ENCODE measurements around the gene ARHGAP6. TPM values are rescaled to one million over a fixed set of nuclear protein-coding genes. Genes with fewer than 3 reads are reported as not detected.
"Not testable (repeated sequence)": the region's sequence is repeated elsewhere in the genome, so short reads cannot be mapped to it uniquely, and the experiment has no call there.

ARHGAP6 gene
- total RNA-seq, 4 donors from 2014 or later: 17.2 to 47.0 (median 21.6) TPM

DNA sequence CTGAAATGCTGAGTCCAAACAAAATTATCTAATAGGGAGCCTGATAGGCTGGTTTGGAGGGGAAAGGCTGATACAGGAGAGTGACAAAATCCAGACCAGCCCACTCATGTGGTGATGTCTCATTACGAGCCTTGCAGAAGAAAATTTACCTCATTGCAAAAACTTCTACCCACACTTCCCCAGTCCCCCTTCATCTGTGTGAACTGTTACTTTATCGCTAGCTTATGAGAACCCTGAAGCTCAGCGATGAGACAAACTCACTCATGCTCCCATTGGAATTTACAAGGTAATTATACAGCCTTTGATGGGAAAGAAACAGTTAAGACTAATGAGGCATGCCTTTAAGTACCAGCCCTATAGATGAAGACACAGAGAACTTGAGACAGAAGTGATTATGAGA, 76.1 kb downstream of the ARHGAP6 start:
- Histone ChIP-seq H3K27me3 (no peaks in the 10 kb centered on the region), H3K36me3 (no peaks in the 10 kb centered on the region), H3K4me1 (no peaks in the 10 kb centered on the region), H3K4me3 (no peak overlapping the region), H3K27ac (peak overlapping the region; percentile 59 to 63), H3K9me3 (no peaks in the 10 kb centered on the region)
- peak in 1 of 2 donors; percentile 56 for DNase-seq
- no peak for TF ChIP-seq POLR2A (IDR thresholded peaks at IDR 0.05)
- TF ChIP-seq, protein P1, sequence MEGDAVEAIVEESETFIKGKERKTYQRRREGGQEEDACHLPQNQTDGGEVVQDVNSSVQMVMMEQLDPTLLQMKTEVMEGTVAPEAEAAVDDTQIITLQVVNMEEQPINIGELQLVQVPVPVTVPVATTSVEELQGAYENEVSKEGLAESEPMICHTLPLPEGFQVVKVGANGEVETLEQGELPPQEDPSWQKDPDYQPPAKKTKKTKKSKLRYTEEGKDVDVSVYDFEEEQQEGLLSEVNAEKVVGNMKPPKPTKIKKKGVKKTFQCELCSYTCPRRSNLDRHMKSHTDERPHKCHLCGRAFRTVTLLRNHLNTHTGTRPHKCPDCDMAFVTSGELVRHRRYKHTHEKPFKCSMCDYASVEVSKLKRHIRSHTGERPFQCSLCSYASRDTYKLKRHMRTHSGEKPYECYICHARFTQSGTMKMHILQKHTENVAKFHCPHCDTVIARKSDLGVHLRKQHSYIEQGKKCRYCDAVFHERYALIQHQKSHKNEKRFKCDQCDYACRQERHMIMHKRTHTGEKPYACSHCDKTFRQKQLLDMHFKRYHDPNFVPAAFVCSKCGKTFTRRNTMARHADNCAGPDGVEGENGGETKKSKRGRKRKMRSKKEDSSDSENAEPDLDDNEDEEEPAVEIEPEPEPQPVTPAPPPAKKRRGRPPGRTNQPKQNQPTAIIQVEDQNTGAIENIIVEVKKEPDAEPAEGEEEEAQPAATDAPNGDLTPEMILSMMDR (IDR thresholded peaks at IDR 0.05): no peak
- intact Hi-C loops (cut with DNase I; ENCODE audit: low total_unique reads): no loop called here

DNA sequence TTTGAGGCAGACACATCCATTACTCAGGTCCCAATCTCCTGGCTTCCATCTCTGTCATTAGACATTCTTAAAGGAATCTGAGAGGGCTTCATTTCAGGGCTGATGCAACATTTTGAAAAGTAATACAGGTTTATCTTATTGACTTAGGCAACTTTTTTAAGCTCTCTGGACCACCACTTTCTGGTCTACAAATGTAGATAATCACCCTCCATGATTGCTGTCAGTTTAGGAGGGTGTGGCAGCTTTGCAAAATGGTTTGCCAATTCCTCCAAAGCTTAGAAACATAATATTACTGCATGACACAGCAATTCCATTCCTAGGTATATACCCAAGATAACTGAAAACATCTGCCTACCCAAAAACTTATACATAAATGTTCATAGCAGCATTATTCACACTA, 77.6 kb downstream of the ARHGAP6 start:
- Histone ChIP-seq H3K9me3 (no peaks in the 10 kb centered on the region), H3K27me3 (no peaks in the 10 kb centered on the region), H3K4me3 (no peak overlapping the region), H3K36me3 (no peaks in the 10 kb centered on the region), H3K4me1 (no peaks in the 10 kb centered on the region), H3K27ac (no peak overlapping the region)
- TF ChIP-seq POLR2A (IDR thresholded peaks at IDR 0.05): no peak
- intact Hi-C loops (cut with DNase I; ENCODE audit: low total_unique reads): no loop called here
- DNase-seq: no peak

DNA sequence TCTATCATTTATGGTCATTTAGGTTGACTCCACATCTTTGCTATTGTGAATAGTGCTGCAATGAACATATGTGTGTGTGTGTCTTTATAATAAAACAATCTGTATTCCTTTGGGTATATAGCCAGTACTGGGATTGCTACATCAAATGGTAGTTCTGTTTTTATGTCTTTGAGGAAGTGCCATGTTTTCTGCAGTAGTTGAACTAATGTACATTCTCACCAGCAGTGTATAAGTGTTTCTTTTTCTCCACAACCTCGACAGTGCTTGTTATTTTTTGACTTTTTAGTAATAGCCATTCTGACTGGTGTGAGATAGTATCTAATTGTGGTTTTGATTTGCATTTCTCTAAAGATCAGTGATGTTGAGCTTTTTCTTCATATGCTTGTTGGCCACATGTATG, 80.5 kb downstream of the ARHGAP6 start:
- H3K27ac ChIP-seq: no peak overlapping the region
- TF ChIP-seq POLR2A (IDR thresholded peaks at IDR 0.05): no peak
- TF ChIP-seq, protein P1 (IDR thresholded peaks at IDR 0.05): no peak
- no peaks in the 10 kb centered on the region for H3K9me3 ChIP-seq
- no peak for DNase-seq
- intact Hi-C loops (cut with DNase I; ENCODE audit: low total_unique reads): no loop called here
- H3K36me3 ChIP-seq: no peaks in the 10 kb centered on the region
- no peak overlapping the region for H3K4me3 ChIP-seq
- H3K27me3 ChIP-seq: no peaks in the 10 kb centered on the region
- no peaks in the 10 kb centered on the region for H3K4me1 ChIP-seq

DNA sequence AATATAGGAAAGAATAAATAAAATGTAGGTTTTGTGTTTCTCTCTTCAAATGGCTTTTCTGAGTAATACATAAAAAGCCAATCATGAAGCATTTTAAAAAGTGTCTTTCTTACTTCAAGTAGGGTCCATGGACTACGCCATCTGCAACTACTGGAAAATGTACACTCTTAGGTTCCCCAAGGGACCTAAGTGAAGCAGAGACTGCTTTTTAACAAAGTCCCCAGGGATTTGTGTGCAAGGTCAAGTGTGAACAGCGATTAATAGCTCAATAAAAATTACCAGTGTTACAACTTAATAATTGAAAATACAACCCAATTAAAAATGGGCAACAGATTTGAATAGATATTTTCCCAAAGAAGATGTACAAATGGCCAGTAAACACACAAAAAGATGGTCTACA, 84.9 kb downstream of the ARHGAP6 start:
- TF ChIP-seq, protein P1 (IDR thresholded peaks at IDR 0.05): no peak
- no peak for TF ChIP-seq POLR2A (IDR thresholded peaks at IDR 0.05)
- DNase-seq: no peak
- Histone ChIP-seq H3K4me3 (no peak overlapping the region), H3K4me1 (no peaks in the 10 kb centered on the region), H3K27ac (peak overlapping the region; percentile 56 to 65), H3K36me3 (no peaks in the 10 kb centered on the region), H3K9me3 (no peaks in the 10 kb centered on the region), H3K27me3 (no peaks in the 10 kb centered on the region)
- intact Hi-C loops (cut with DNase I; ENCODE audit: low total_unique reads): no loop called here

DNA sequence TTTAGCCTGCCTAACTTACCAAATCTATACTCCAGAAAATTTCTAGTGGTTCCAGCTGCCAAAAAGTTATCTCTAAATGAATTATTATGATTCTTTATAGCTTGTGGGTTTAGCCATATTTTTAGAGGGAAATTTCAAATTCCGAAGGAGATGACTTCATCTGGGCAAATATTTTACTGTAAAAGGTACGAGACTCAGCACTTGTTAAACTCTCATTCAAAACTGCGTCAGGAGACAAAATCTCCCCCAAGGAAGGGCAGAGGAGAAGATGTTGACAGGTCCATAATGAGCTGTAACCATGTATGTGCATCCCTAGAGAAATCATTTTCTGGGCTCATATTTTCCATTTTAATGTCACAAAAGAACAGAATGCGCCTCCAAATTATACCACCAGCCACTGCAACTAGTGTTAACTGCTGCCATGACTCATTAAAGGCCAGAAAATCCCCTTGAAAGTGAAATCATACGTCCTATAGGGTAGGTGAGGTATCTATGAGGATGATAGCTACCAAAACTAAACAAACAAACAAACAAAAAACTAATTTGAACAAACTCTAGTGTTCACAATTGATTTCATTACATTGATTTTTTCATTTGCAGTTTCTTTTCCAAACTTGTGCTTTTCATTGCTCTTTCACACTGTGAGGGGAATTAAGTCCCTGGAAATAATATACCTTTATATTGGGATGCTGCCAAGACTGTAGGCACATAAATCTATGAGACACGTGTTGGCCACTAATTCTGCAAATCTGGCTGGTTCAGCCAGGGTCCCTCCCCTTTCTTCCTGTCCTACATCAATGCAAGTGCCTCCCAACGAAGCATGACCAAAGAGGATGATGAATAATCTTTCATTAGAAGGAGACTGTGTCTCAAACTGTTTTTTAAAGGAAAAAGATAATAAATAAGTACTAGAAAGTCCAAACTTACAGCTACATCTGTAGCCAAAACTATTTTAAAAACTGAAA, 85.8 kb downstream of the ARHGAP6 start:
- Histone ChIP-seq H3K36me3 (no peaks in the 10 kb centered on the region), H3K4me3 (no peak overlapping the region), H3K27me3 (no peaks in the 10 kb centered on the region), H3K27ac (peak overlapping the region; percentile 56 to 65), H3K9me3 (no peaks in the 10 kb centered on the region), H3K4me1 (no peaks in the 10 kb centered on the region)
- TF ChIP-seq, protein P1 (IDR thresholded peaks at IDR 0.05): no peak
- no peak for TF ChIP-seq POLR2A (IDR thresholded peaks at IDR 0.05)
- no peak for DNase-seq
- intact Hi-C loops (cut with DNase I; ENCODE audit: low total_unique reads): no loop called here

DNA sequence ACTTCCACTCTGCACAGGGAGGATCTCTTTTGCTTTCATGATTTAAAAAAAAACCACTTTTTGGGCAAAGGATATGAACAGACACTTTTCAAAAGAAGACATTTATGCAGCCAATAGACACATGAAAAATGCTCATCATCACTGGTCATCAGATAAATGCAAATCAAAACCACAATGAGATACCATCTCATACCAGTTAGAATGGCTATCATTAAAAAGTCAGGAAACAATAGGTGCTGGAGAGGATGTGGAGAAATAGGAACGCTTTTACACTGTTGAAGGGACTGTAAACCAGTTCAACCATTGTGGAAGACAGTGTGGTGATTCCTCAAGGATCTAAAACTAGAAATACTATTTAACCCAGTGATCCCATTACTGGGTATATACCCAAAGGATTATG, 87.4 kb downstream of the ARHGAP6 start:
- H3K9me3 ChIP-seq; H3K36me3 ChIP-seq; DNase-seq; H3K27me3 ChIP-seq; H3K4me1 ChIP-seq; H3K27ac ChIP-seq; H3K4me3 ChIP-seq; intact Hi-C loops (cut with DNase I; ENCODE audit: low total_unique reads): not testable (repeated sequence)

Measured in uterus (tissue), 4 donors.